ENCODE results near the gene NAPA.

DNA sequence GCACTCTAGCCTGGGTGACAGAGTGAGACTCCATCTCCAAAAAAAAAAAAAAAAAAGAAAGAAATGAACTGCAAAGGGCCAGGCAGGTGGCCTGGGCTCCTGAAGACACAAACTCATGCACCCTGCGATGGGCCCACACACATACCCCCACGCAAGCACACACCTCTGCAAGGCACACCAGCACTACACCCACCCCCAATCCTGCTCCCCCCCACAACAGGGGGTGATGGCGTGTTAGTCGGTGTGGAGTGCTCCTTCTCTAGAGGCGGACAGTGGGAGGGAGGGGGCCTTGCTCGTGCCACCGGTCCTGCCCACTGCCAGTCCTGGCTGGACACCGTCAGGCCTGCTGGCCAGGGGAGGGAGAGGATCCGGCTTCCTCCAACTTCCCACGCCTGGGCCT, 41.5 kb downstream of the NAPA start:
- TF ChIP-seq CTCF (conservative IDR thresholded peaks at IDR 0.05 in 1 of 2, IDR thresholded peaks at IDR 0.05 in 1 of 2; ENCODE audit: low read depth in 1 of 2, low read length in 2 of 2): no peak
- TF ChIP-seq EZH2 (IDR thresholded peaks at IDR 0.05; ENCODE audit: low read length, missing control alignments): no peak
